HEK293 (cell line): ENCODE data around the gene MEIOC.
"Not testable (repeated sequence)": the region's sequence is repeated elsewhere in the genome, so short reads cannot be mapped to it uniquely, and the experiment has no call there.

Experiments used
- CTCF ChIA-PET: fragments of 350-600 bp; formaldehyde crosslinking; extraction: SDS; loops from one replicate; lab custom pipeline; 2021; ENCODE audit warnings: antibody characterized with exemption; lab: Yijun Ruan, JAX
- POLR2A ChIA-PET: fragments of 300-600 bp; formaldehyde crosslinking; extraction: SDS; loops from one replicate; lab custom pipeline; 2020; ENCODE audit warnings: antibody characterized with exemption, inconsistent platforms; lab: Yijun Ruan, JAX
- H3K27ac ChIP-seq: fragments of 200-500 bp; sonication (Bioruptor generic); 2 replicates; pipeline ENCODE4 v1.5.1; 2014; ENCODE audit warnings: low read depth, low read length, control low read depth, inconsistent platforms; ENCODE audit errors: extremely low read depth
- H3K36me3 ChIP-seq, 2 experiments: fragments of 200-500 bp in 1 of 2; sonication (Bioruptor generic) in 1 of 2; 1 replicate in 1 of 2; 2 replicates in 1 of 2; pipeline ENCODE4 v1.5.1; 2014 to 2017; ENCODE audit warnings: inconsistent platforms in 2 of 2, low read length in 2 of 2; ENCODE audit not compliant: control insufficient read depth in 2 of 2, insufficient read depth in 1 of 2
- H3K4me1 ChIP-seq: fragments of 200-500 bp; sonication (Bioruptor generic); 2 replicates; pipeline ENCODE4 v1.5.1; 2014; ENCODE audit warnings: mild to moderate bottlenecking, low read length, inconsistent platforms; ENCODE audit not compliant: control insufficient read depth, insufficient read depth
- H3K4me3 ChIP-seq: 2 replicates; pipeline ENCODE4 v1.5.1; 2011; ENCODE audit warnings: low read depth, mild to moderate bottlenecking, control low read depth, low read length, moderate library complexity
- H3K9me3 ChIP-seq: fragments of 200-500 bp; sonication (Bioruptor generic); 2 replicates; pipeline ENCODE4 v1.5.1; 2014; ENCODE audit warnings: low read depth, low read length, inconsistent platforms; ENCODE audit not compliant: control insufficient read depth, insufficient read depth
- BCL11B ChIP-seq: fragments of 450-650 bp; formaldehyde crosslinking; IDR thresholded peaks from 2 replicates; pipeline ENCODE4 v1.5.1; 2016; ENCODE audit warnings: low read depth, missing biosample characterization, missing genetic modification characterization
- EGR2 ChIP-seq: fragments of 450-650 bp; formaldehyde crosslinking; IDR thresholded peaks from 2 replicates; pipeline ENCODE4 v1.5.1; 2016; ENCODE audit warnings: low read depth, missing biosample characterization, missing genetic modification characterization
- GLIS1 ChIP-seq: fragments of 450-650 bp; formaldehyde crosslinking; IDR thresholded peaks from 2 replicates; pipeline ENCODE4 v1.5.1; 2016; ENCODE audit warnings: missing biosample characterization, missing genetic modification characterization
- KLF1 ChIP-seq: fragments of 450-650 bp; formaldehyde crosslinking; IDR thresholded peaks from 2 replicates; pipeline ENCODE4 v1.5.1; 2016; ENCODE audit warnings: missing biosample characterization, missing genetic modification characterization
- PRDM1 ChIP-seq: fragments of 450-650 bp; formaldehyde crosslinking; IDR thresholded peaks from 2 replicates; pipeline ENCODE4; 2016; ENCODE audit warnings: missing biosample characterization, missing genetic modification characterization
- SETDB1 ChIP-seq: IDR thresholded peaks from one replicate; pipeline ENCODE4 v1.6.1; 2017; ENCODE audit warnings: mild to moderate bottlenecking, low read length, moderate library complexity, mixed read lengths; ENCODE audit not compliant: insufficient read length
- ZBTB17 ChIP-seq: fragments of 450-650 bp; formaldehyde crosslinking; IDR thresholded peaks from 2 replicates; pipeline ENCODE4 v1.5.1; 2016; ENCODE audit warnings: missing biosample characterization, missing genetic modification characterization
- ZEB2 ChIP-seq: fragments of 450-650 bp; formaldehyde crosslinking; IDR thresholded peaks from 2 replicates; pipeline ENCODE4 v1.5.1; 2016; ENCODE audit warnings: missing biosample characterization, missing genetic modification characterization
- ZFHX2 ChIP-seq: fragments of 450-650 bp; formaldehyde crosslinking; conservative IDR thresholded peaks from 2 replicates; pipeline ENCODE4 v1.5.1; 2016; ENCODE audit warnings: missing biosample characterization, missing genetic modification characterization
- ZFP3 ChIP-seq: fragments of 450-650 bp; formaldehyde crosslinking; IDR thresholded peaks from 2 replicates; pipeline ENCODE4 v1.5.1; 2016; ENCODE audit warnings: low read depth, missing biosample characterization, missing genetic modification characterization
- ZNF114 ChIP-seq: fragments of 450-650 bp; formaldehyde crosslinking; IDR thresholded peaks from 2 replicates; pipeline ENCODE4 v1.5.0; 2017; ENCODE audit warnings: missing biosample characterization, missing genetic modification characterization
- ZNF23 ChIP-seq: fragments of 450-650 bp; formaldehyde crosslinking; IDR thresholded peaks from 2 replicates; pipeline ENCODE4 v1.5.1; 2016; ENCODE audit warnings: missing biosample characterization, missing genetic modification characterization, borderline replicate concordance
- ZNF366 ChIP-seq: fragments of 450-650 bp; formaldehyde crosslinking; conservative IDR thresholded peaks from 2 replicates; pipeline ENCODE4 v1.5.1; 2016; ENCODE audit warnings: missing biosample characterization, missing genetic modification characterization
- ZNF426 ChIP-seq: fragments of 450-650 bp; formaldehyde crosslinking; IDR thresholded peaks from 2 replicates; pipeline ENCODE4 v1.5.1; 2017; ENCODE audit warnings: missing biosample characterization, missing genetic modification characterization, mild to moderate bottlenecking, inconsistent platforms, moderate library complexity
- ZNF433 ChIP-seq: fragments of 450-650 bp; formaldehyde crosslinking; IDR thresholded peaks from 2 replicates; pipeline ENCODE4 v1.5.1; 2016; ENCODE audit warnings: missing biosample characterization, missing genetic modification characterization, low read depth
- ZNF561 ChIP-seq: fragments of 450-650 bp; IDR thresholded peaks from 2 replicates; pipeline ENCODE4 v1.5.1; 2018; ENCODE audit warnings: missing biosample characterization, missing genetic modification characterization, borderline replicate concordance
- ZNF610 ChIP-seq: fragments of 450-650 bp; formaldehyde crosslinking; IDR thresholded peaks from 2 replicates; pipeline ENCODE4 v1.5.1; 2016; ENCODE audit warnings: missing biosample characterization, missing genetic modification characterization, borderline replicate concordance
- ZNF654 ChIP-seq: fragments of 450-650 bp; formaldehyde crosslinking; IDR thresholded peaks from 2 replicates; pipeline ENCODE4 v1.5.1; 2016; ENCODE audit warnings: low read depth, missing biosample characterization, missing genetic modification characterization
- ZSCAN23 ChIP-seq: fragments of 450-650 bp; formaldehyde crosslinking; IDR thresholded peaks from 2 replicates; pipeline ENCODE4 v1.5.1; 2016; ENCODE audit warnings: missing biosample characterization, missing genetic modification characterization
- TF ChIP-seq, protein P1 (sequence below): fragments of 450-650 bp; formaldehyde crosslinking; IDR thresholded peaks from 2 replicates; pipeline ENCODE4 v1.5.1; 2016; ENCODE audit warnings: missing biosample characterization, missing genetic modification characterization
- TF ChIP-seq, protein P2 (sequence below): fragments of 450-650 bp; formaldehyde crosslinking; IDR thresholded peaks from 2 replicates; pipeline ENCODE4 v1.5.1; 2016; ENCODE audit warnings: missing biosample characterization, missing genetic modification characterization
- TF ChIP-seq, protein P3 (sequence below): fragments of 450-650 bp; IDR thresholded peaks from 2 replicates; pipeline ENCODE4 v1.5.1; 2018; ENCODE audit warnings: missing biosample characterization, mild to moderate bottlenecking, missing genetic modification characterization

Gene MEIOC

DNA sequence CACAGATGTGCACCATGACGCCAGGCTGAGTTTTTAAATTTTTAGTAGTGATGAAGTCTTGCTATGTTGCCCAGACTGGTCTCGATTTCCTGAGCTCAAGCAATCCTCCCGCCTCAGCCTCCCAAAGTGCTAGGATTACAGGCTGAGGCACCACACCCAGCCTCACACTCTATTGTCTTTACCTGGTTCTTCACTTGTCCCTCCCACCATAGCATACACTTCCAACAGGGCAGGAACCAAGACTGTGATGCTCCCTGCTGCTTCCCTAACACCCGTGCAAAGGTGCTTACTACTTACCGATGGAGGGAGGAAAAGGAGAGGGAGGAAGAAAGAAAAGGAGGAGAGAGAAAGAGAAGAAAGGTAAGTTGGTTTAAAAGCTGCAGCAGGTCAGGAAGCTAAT is 41.4 kb upstream of the MEIOC start (continued):
- TF ChIP-seq, protein P1, sequence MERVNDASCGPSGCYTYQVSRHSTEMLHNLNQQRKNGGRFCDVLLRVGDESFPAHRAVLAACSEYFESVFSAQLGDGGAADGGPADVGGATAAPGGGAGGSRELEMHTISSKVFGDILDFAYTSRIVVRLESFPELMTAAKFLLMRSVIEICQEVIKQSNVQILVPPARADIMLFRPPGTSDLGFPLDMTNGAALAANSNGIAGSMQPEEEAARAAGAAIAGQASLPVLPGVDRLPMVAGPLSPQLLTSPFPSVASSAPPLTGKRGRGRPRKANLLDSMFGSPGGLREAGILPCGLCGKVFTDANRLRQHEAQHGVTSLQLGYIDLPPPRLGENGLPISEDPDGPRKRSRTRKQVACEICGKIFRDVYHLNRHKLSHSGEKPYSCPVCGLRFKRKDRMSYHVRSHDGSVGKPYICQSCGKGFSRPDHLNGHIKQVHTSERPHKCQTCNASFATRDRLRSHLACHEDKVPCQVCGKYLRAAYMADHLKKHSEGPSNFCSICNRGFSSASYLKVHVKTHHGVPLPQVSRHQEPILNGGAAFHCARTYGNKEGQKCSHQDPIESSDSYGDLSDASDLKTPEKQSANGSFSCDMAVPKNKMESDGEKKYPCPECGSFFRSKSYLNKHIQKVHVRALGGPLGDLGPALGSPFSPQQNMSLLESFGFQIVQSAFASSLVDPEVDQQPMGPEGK = no peak
- no peak for TF ChIP-seq ZNF366 (tag by site-specific recombination)
- TF ChIP-seq, all 188 proteins: peak for 0

DNA sequence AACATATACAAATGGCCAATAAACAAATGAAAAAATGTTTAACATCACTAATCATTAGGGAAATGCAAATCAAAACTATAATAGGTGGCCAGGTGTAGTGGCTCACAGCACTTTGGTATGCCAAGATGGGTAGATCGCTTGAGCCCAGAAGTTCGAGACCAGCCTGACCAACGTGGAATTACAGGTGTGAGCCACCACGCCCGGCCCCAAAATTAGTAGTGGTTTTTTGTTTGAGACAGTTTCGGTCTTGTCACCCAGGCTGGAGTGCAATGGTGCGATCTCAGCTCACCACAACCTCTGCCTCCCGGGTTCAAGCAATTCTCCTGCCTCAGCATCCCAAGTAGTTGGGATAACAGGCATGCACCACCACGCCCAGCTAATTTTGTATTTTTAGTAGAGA is 37.6 kb upstream of the MEIOC start:
- H3K4me1 ChIP-seq, H3K9me3 ChIP-seq, H3K27ac ChIP-seq, H3K36me3 ChIP-seq, H3K4me3 ChIP-seq, POLR2A ChIA-PET: not testable (repeated sequence)
- CTCF ChIA-PET = interaction anchor here (1.2 kb wide), 1 partner anchor 18 kb away, joined by 3 read pairs; no protein-coding TSS in a partner anchor

DNA sequence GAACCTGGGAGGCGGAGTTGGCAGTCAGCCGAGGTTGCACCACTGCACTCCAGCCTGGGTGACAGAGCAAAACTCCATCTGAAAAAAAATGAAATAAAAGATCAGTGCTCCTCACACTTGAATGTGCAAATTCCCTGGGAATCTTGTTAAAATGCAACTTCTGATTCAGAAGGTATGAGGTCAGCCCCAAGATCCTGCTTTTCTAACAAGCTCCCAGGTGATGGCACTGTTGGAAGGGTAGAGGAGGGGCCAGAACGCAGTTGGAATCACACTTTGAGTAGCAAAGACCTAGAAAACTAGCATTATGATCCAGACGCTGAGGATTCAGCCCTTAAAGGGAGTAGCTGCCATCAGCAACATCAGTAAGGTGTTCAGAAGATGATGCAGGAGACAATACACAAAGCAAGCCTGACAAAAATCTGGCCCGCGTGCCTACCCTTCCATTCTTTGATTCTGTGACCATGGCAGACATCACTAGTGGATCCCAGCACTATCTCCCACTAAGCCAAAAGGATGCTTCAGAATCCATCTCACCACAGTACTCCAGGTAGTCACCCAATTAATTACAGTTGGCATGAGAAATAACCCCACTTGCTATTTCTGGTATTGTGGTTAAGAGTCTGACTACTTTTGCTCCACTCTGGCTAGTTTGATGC is 33.1 kb upstream of the MEIOC start:
- Histone ChIP-seq H3K27ac (no peak overlapping the region), H3K9me3 (no peaks in the 10 kb centered on the region), H3K4me3 (no peak overlapping the region), H3K36me3 (no peaks in the 10 kb centered on the region), H3K4me1 (no peaks in the 10 kb centered on the region)
- TF ChIP-seq ZNF654 (tag by site-specific recombination) = peak; percentile 41
- peak; percentile 74 for TF ChIP-seq SETDB1
- TF ChIP-seq ZNF23 (tag by site-specific recombination) = peak; percentile 96
- no peak for TF ChIP-seq PRDM1
- TF ChIP-seq ZFP3 (tag by site-specific recombination) = no peak
- TF ChIP-seq ZBTB17 (tag by site-specific recombination) = peak; percentile 81
- TF ChIP-seq, protein P2, sequence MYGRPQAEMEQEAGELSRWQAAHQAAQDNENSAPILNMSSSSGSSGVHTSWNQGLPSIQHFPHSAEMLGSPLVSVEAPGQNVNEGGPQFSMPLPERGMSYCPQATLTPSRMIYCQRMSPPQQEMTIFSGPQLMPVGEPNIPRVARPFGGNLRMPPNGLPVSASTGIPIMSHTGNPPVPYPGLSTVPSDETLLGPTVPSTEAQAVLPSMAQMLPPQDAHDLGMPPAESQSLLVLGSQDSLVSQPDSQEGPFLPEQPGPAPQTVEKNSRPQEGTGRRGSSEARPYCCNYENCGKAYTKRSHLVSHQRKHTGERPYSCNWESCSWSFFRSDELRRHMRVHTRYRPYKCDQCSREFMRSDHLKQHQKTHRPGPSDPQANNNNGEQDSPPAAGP = no peak
- no peak for TF ChIP-seq ZNF561 (tag by site-specific recombination)
- no peak for TF ChIP-seq ZNF426 (tag by site-specific recombination)
- TF ChIP-seq ZNF433 (tag by site-specific recombination) = no peak
- POLR2A ChIA-PET = interaction anchor here (0.5 to 0.6 kb wide), 2 partner anchors 27 to 203 kb away, joined by 3 to 4 read pairs; no protein-coding TSS in a partner anchor
- CTCF ChIA-PET = interaction anchor here (1.0 to 2.4 kb wide), 7 partner anchors 8 to 89 kb away, joined by 3 to 9 read pairs (median 5); no protein-coding TSS in a partner anchor

DNA sequence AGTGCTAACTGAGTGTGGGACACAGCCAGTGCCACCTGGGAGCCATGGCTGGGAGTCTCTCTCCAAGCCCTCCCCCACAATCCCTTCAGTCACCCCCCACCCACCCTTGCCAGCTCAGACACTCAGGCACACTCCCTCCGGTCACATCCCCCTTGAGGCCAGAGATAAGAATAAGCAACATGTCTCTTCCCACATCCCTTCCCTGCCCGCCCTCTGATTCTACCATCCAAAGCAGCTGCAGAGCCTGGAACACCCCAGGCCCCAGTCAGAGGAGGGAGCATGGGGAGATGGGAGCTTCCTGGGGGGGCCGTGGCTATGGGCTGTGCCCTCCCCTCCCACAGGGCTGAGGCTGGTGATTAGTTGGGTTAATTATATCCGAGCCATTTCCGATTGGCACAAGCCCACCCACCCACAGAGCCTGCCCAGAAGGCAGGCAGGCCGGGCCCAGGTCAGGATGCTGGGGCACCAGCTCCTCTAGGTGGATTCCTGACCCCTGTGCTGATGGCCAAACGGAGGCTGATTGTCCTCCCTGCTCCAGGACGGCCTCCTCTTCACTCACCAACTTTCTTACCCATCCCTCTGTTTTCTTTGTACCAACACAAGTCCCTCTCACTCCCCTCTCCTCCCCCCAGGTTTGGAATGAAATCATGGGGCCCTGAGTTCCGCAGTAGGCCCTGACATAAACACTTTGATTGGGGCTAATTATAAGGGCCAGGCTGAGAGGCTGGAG is 28.6 kb upstream of the MEIOC start:
- Histone ChIP-seq H3K9me3 (no peaks in the 10 kb centered on the region), H3K36me3 (no peaks in the 10 kb centered on the region), H3K4me1 (no peaks in the 10 kb centered on the region), H3K27ac (no peak overlapping the region), H3K4me3 (no peak overlapping the region)
- ChIA-PET POLR2A (no interaction called here), CTCF (interaction anchor here (0.8 to 2.4 kb wide), 3 partner anchors 9 to 95 kb away, joined by 3 to 15 read pairs (median 3); no protein-coding TSS in a partner anchor)
- TF ChIP-seq ZEB2 (no peak), ZSCAN23 (no peak), EGR2 (tag by site-specific recombination) (peak; percentile 52), ZNF654 (tag by site-specific recombination) (no peak), KLF1 (tag by site-specific recombination) (no peak), ZNF114 (tag by site-specific recombination) (no peak), GLIS1 (tag by site-specific recombination) (0 out of 2 replicates have a peak, but pooled peaks have one; percentile 19), BCL11B (tag by site-specific recombination) (no peak), ZNF610 (tag by site-specific recombination) (no peak), ZFHX2 (tag by site-specific recombination) (peak; percentile 59)
- TF ChIP-seq, protein P3, sequence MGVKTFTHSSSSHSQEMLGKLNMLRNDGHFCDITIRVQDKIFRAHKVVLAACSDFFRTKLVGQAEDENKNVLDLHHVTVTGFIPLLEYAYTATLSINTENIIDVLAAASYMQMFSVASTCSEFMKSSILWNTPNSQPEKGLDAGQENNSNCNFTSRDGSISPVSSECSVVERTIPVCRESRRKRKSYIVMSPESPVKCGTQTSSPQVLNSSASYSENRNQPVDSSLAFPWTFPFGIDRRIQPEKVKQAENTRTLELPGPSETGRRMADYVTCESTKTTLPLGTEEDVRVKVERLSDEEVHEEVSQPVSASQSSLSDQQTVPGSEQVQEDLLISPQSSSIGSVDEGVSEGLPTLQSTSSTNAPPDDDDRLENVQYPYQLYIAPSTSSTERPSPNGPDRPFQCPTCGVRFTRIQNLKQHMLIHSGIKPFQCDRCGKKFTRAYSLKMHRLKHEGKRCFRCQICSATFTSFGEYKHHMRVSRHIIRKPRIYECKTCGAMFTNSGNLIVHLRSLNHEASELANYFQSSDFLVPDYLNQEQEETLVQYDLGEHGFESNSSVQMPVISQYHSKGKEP (tag by site-specific recombination) = no peak
